Thyroid gland (tissue), 4 donors: Measurements from ENCODE around the gene OR8H1. TPM values are rescaled to one million over a fixed set of nuclear protein-coding genes. Genes with fewer than 3 reads are reported as not detected.

Source experiments
- DNase-seq, 2 donors: peaks; one replicate each; pipeline ENCODE4 v3.0.0-alpha.2; 2019
- H3K27ac ChIP-seq, 3 donors: fragments of 200-600 bp; sonication (generic); 1 replicate in 2 of 3; 2 replicates in 1 of 3; pipeline ENCODE4 v1.5.1; 2016 to 2019; ENCODE audit warnings: mild to moderate bottlenecking in 1 of 3, moderate library complexity in 1 of 3
- H3K27me3 ChIP-seq: fragments of 200-600 bp; sonication (generic); one replicate; pipeline ENCODE4 v1.5.1; 2019
- H3K36me3 ChIP-seq, 2 donors: fragments of 200-600 bp; sonication (generic); one replicate each; pipeline ENCODE4 v1.5.1; 2016 to 2019
- H3K4me1 ChIP-seq, 2 donors: fragments of 200-600 bp; sonication (generic); one replicate each; pipeline ENCODE4 v1.5.1; 2017 to 2019
- H3K4me3 ChIP-seq, 3 donors: fragments of 200-600 bp; sonication (generic); replicated peaks in 1 of 3; 1 replicate in 2 of 3; 2 replicates in 1 of 3; pipeline ENCODE4 v1.5.1; 2016; ENCODE audit warnings: mild to moderate bottlenecking in 1 of 3
- H3K9me3 ChIP-seq: fragments of 200-600 bp; sonication (generic); one replicate; pipeline ENCODE4 v1.5.1; 2017
- CTCF ChIP-seq, 6 experiments: fragments of 200-600 bp in 3 of 6; fragments of 450-650 bp in 3 of 6; sonication (generic) in 3 of 6; IDR thresholded peaks; one replicate each; pipeline ENCODE4 v1.5.1; 2016 to 2019; ENCODE audit warnings: antibody characterized with exemption in 6 of 6, mild to moderate bottlenecking in 2 of 6, inconsistent platforms in 1 of 6, moderate library complexity in 1 of 6
- POLR2A ChIP-seq, 2 donors: fragments of 450-650 bp; IDR thresholded peaks; one replicate each; pipeline ENCODE4 v1.6.1; 2017; ENCODE audit warnings: antibody characterized with exemption in 2 of 2, mild to moderate bottlenecking in 2 of 2, moderate library complexity in 1 of 2
- WGBS, 2 donors: methylation state at CpG; one replicate each; pipeline ENCODE4 v1.1.5; 2017; 5-methylcytosine and 5-hydroxymethylcytosine counted together
- intact Hi-C: fragments of 100-400 bp; cut with DNase I; formaldehyde crosslinking; loops from one replicate; pipeline ENCODE4 v1.15.1; 2023
- total RNA-seq, 4 donors: library from RNA; depleted of rRNA; stranded (reverse); fragments of >200 nt; gene quantifications; one replicate each; pipeline ENCODE4 v1.2.3, GENCODE V29; 2016

The OR8H1 gene
- total RNA-seq = not detected

- H3K27me3 ChIP-seq = no peaks in the 10 kb centered on the region
- WGBS, 2 donors = 73 to 74% methylated on average over 2 of the region's 2 CpGs
These were observed at the start of gene OR8H1 for GRCh38 chr11:56292154-56292553. Gene OR8H1 (minus strand): TSS chr11:56292254. CDS start chr11:56291062, 1,192 bp downstream.

GRCh38 chr11:56340289-56340688, 48.2 kb upstream of the OR8H1 start:
- no peak for TF ChIP-seq CTCF (IDR thresholded peaks at IDR 0.05)
- H3K36me3 ChIP-seq = no peaks in the 10 kb centered on the region
- no peak for DNase-seq
- no peaks in the 10 kb centered on the region for H3K9me3 ChIP-seq
- no peak overlapping the region for H3K27ac ChIP-seq
- H3K4me1 ChIP-seq = no peaks in the 10 kb centered on the region
- no peak overlapping the region for H3K4me3 ChIP-seq
- no peaks in the 10 kb centered on the region for H3K27me3 ChIP-seq
- intact Hi-C loops = no loop called here

More at GRCh38 chr11:56292154-56292553, at the start of gene OR8H1:
- intact Hi-C loops = no loop called here
- H3K36me3 ChIP-seq = no peaks in the 10 kb centered on the region
- no peak for DNase-seq
- no peak within 1 kb of the TSS for H3K4me3 ChIP-seq
- no peaks in the 10 kb centered on the region for H3K4me1 ChIP-seq
- TF ChIP-seq POLR2A (IDR thresholded peaks at IDR 0.05) (no peak), CTCF (IDR thresholded peaks at IDR 0.05) (no peak)
- H3K27ac ChIP-seq = no peak within 1 kb of the TSS
- no peaks in the 10 kb centered on the region for H3K9me3 ChIP-seq

GRCh38 chr11:56333156-56333555, 41.1 kb upstream of the OR8H1 start:
- no peak for DNase-seq
- WGBS, 2 donors = 43 to 60% methylated on average over 3 of the region's 3 CpGs
- TF ChIP-seq CTCF (IDR thresholded peaks at IDR 0.05) = no peak
- TF ChIP-seq POLR2A (IDR thresholded peaks at IDR 0.05) = no peak

GRCh38 chr11:56331861-56332491, 39.9 kb upstream of the OR8H1 start:
- 86 to 88% methylated on average over 14 to 18 of the region's 34 CpGs for WGBS, 2 donors
- no peak for TF ChIP-seq CTCF (IDR thresholded peaks at IDR 0.05)
- TF ChIP-seq POLR2A (IDR thresholded peaks at IDR 0.05) = no peak
- Histone ChIP-seq H3K27me3 (no peaks in the 10 kb centered on the region), H3K36me3 (no peaks in the 10 kb centered on the region), H3K4me1 (no peaks in the 10 kb centered on the region), H3K9me3 (no peaks in the 10 kb centered on the region), H3K4me3 (no peak overlapping the region), H3K27ac (no peak overlapping the region)
- DNase-seq = no peak
- intact Hi-C loops = no loop called here

More at GRCh38 chr11:56333156-56333555, 41.1 kb upstream of the OR8H1 start:
- no peaks in the 10 kb centered on the region for H3K27me3 ChIP-seq
- H3K27ac ChIP-seq = no peak overlapping the region
- H3K36me3 ChIP-seq = no peaks in the 10 kb centered on the region
- intact Hi-C loops = no loop called here
- H3K4me1 ChIP-seq = no peaks in the 10 kb centered on the region
- H3K9me3 ChIP-seq = no peaks in the 10 kb centered on the region
- no peak overlapping the region for H3K4me3 ChIP-seq

GRCh38 chr11:56314844-56315243, 22.8 kb upstream of the OR8H1 start, which contains the start of gene OR8K3:
Gene OR8K3 (plus strand): TSS chr11:56315144. CDS start chr11:56318307, 3,163 bp downstream.
- no peak for DNase-seq
- intact Hi-C loops = no loop called here
- Histone ChIP-seq H3K4me1 (no peaks in the 10 kb centered on the region), H3K27ac (no peak within 1 kb of the TSS), H3K9me3 (no peaks in the 10 kb centered on the region), H3K27me3 (no peaks in the 10 kb centered on the region), H3K4me3 (no peak within 1 kb of the TSS), H3K36me3 (no peaks in the 10 kb centered on the region)
- TF ChIP-seq POLR2A (IDR thresholded peaks at IDR 0.05) (no peak), CTCF (IDR thresholded peaks at IDR 0.05) (no peak)
